ENCODE measurements around the gene LRRC37A3.
"Not testable (repeated sequence)": the region's sequence is repeated elsewhere in the genome, so short reads cannot be mapped to it uniquely, and the experiment has no call there.

The LRRC37A3 gene

GRCh38 chr17:64829824-64830630 lies 89.3 kb downstream of the LRRC37A3 start:
- DNase-seq = not testable (repeated sequence)

- DNase-seq = not testable (repeated sequence)
These were observed 90.2 kb downstream of the LRRC37A3 start for GRCh38 chr17:64829068-64829467.

- not testable (repeated sequence) for DNase-seq
These were observed 100.4 kb downstream of the LRRC37A3 start for GRCh38 chr17:64818904-64819303.

- not testable (repeated sequence) for DNase-seq
These were observed 103.5 kb downstream of the LRRC37A3 start for GRCh38 chr17:64815833-64816198.

GRCh38 chr17:64814993-64815832 lies 104.1 kb downstream of the LRRC37A3 start:
- DNase-seq = not testable (repeated sequence)

GRCh38 chr17:64808178-64808977 lies 110.9 kb downstream of the LRRC37A3 start:
- not testable (repeated sequence) for DNase-seq
